GM21423 (cell line): ENCODE data around the gene C10orf95.
"Not testable (repeated sequence)": the region's sequence is repeated elsewhere in the genome, so short reads cannot be mapped to it uniquely, and the experiment has no call there.

Experiments
- ATAC-seq: cut with Tn5 transposase; IDR thresholded peaks from one replicate; pipeline ENCODE4 v1.9.1; 2021; ENCODE audit warnings: mild to moderate bottlenecking, moderate library complexity; ENCODE audit not compliant: unreplicated experiment

Gene C10orf95

GRCh38 chr10:102451105-102451969 lies at the start of gene C10orf95:
Gene C10orf95 (minus strand): TSS chr10:102451543. CDS start chr10:102451093, 450 bp downstream.
- no peak for ATAC-seq

GRCh38 chr10:102500686-102501085 lies 49.3 kb upstream of the C10orf95 start:
- ATAC-seq, result not testable (repeated sequence)

- no peak for ATAC-seq
Observed at GRCh38 chr10:102499356-102499755, 48.0 kb upstream of the C10orf95 start.

- no peak for ATAC-seq
Observed at GRCh38 chr10:102497545-102497944, 46.2 kb upstream of the C10orf95 start.

GRCh38 chr10:102493771-102494170 lies 42.4 kb upstream of the C10orf95 start:
- no peak for ATAC-seq

GRCh38 chr10:102492983-102493382 lies 41.6 kb upstream of the C10orf95 start:
- ATAC-seq, result no peak

GRCh38 chr10:102492344-102492939 lies 41.1 kb upstream of the C10orf95 start:
- no peak for ATAC-seq

GRCh38 chr10:102491136-102491535 lies 39.8 kb upstream of the C10orf95 start:
- no peak for ATAC-seq

- ATAC-seq, result no peak
Observed at GRCh38 chr10:102485093-102485784, 33.9 kb upstream of the C10orf95 start.

- ATAC-seq, result no peak
Observed at GRCh38 chr10:102484021-102484420, 32.7 kb upstream of the C10orf95 start.

GRCh38 chr10:102480396-102480795 lies 29.1 kb upstream of the C10orf95 start:
- no peak for ATAC-seq

GRCh38 chr10:102479651-102480050 lies 28.3 kb upstream of the C10orf95 start:
- ATAC-seq, result no peak

- no peak for ATAC-seq
Observed at GRCh38 chr10:102476466-102477141, 25.3 kb upstream of the C10orf95 start.

- ATAC-seq, result no peak
Observed at GRCh38 chr10:102475451-102476040, 24.2 kb upstream of the C10orf95 start.

- ATAC-seq, result no peak
Observed at GRCh38 chr10:102473445-102474331, 22.3 kb upstream of the C10orf95 start.

- ATAC-seq, result no peak
Observed at GRCh38 chr10:102470579-102471546, 19.5 kb upstream of the C10orf95 start.

GRCh38 chr10:102468683-102469082 lies 17.3 kb upstream of the C10orf95 start:
- no peak for ATAC-seq

GRCh38 chr10:102467971-102468438 lies 16.7 kb upstream of the C10orf95 start:
- ATAC-seq, result no peak
